Caco-2 (cell line): ENCODE measurements around the gene DDIAS. TPM values are rescaled to one million over a fixed set of nuclear protein-coding genes. Genes with fewer than 3 reads are reported as not detected.
A peak's percentile ranks its signal among the peaks of the same experiment; 100 is the strongest.
"Not testable (repeated sequence)": the region's sequence is repeated elsewhere in the genome, so short reads cannot be mapped to it uniquely, and the experiment has no call there.

ENCODE experiments used
- Bru-seq: library from RNA; stranded (reverse); fragments of 400-500 nt; gene quantifications from one replicate; lab custom pipeline; 2021; lab: Mats Ljungman, UMichigan
- BruChase-seq, 2 experiments: library from RNA; stranded (reverse); fragments of 400-500 nt; gene quantifications; one replicate each; lab custom pipeline; 2021; lab: Mats Ljungman, UMichigan
- BruUV-seq: library from RNA; stranded (reverse); fragments of 400-500 nt; replicated peaks from 2 replicates; lab custom pipeline; 2021; lab: Mats Ljungman, UMichigan
- CTCF ChIA-PET: fragments of 300-600 bp; sonication (Branson Sonifier 250); formaldehyde crosslinking; loops from one replicate; lab custom pipeline; 2022; ENCODE audit warnings: antibody characterized with exemption; lab: Charles Lee
- POLR2A ChIA-PET: fragments of 300-600 bp; sonication (Branson Sonifier 250); formaldehyde crosslinking; loops from one replicate; lab custom pipeline; 2022; ENCODE audit warnings: antibody characterized with exemption; lab: Charles Lee
- DNase-seq, 2 experiments: peaks; one replicate each; pipeline versions ENCODE4 v3.0.0 to v3.0.0-alpha.2; 2020 to 2022
- H3K27me3 ChIP-seq: replicated peaks from 2 replicates; pipeline ENCODE4 v1.6.0; 2011; ENCODE audit warnings: low read length; ENCODE audit not compliant: control insufficient read depth, insufficient read depth
- H3K36me3 ChIP-seq: 2 replicates; pipeline ENCODE4 v1.5.1; 2011; ENCODE audit warnings: low read length; ENCODE audit not compliant: control insufficient read depth, insufficient read depth
- H3K4me1 ChIP-seq: fragments of 250-450 bp; sonication (Bioruptor Pico); 2 replicates; pipeline ENCODE4 v1.5.1; 2020; ENCODE audit warnings: mild to moderate bottlenecking
- H3K4me3 ChIP-seq: 2 replicates; pipeline ENCODE4 v1.5.1; 2011; ENCODE audit warnings: low read depth, mild to moderate bottlenecking, control low read depth, low read length
- H3K9me3 ChIP-seq: fragments of 250-450 bp; sonication (Bioruptor Pico); 2 replicates; pipeline ENCODE4 v1.5.1; 2020; ENCODE audit warnings: mild to moderate bottlenecking, moderate library complexity
- H3K27ac Mint-ChIP-seq: one replicate; pipeline ENCODE4 v1.8.0; 2022; ENCODE audit warnings: mixed read lengths; ENCODE audit not compliant: unreplicated experiment
- H3K27me3 Mint-ChIP-seq: one replicate; pipeline ENCODE4 v1.8.0; 2022; ENCODE audit warnings: mixed read lengths; ENCODE audit not compliant: insufficient read depth, unreplicated experiment
- H3K36me3 Mint-ChIP-seq: one replicate; pipeline ENCODE4 v1.8.0; 2022; ENCODE audit warnings: mild to moderate bottlenecking, mixed read lengths; ENCODE audit not compliant: insufficient read depth, unreplicated experiment
- H3K4me1 Mint-ChIP-seq: one replicate; pipeline ENCODE4 v1.8.0; 2022; ENCODE audit warnings: low read depth, mixed read lengths; ENCODE audit not compliant: unreplicated experiment
- H3K4me3 Mint-ChIP-seq: one replicate; pipeline ENCODE4 v1.8.0; 2022; ENCODE audit warnings: mild to moderate bottlenecking, moderate library complexity, mixed read lengths; ENCODE audit not compliant: unreplicated experiment
- H3K9me3 Mint-ChIP-seq: one replicate; pipeline ENCODE4 v1.8.0; 2022; ENCODE audit warnings: mixed read lengths; ENCODE audit not compliant: unreplicated experiment
- CTCF ChIP-seq, 2 experiments: fragments of 200-600 bp in 1 of 2; IDR thresholded peaks; 1 replicate in 1 of 2; 2 replicates in 1 of 2; pipeline versions ENCODE4 v1.5.1 to v1.8.0; 2011 to 2022; ENCODE audit warnings: antibody characterized with exemption in 1 of 2, control low read depth in 1 of 2, inconsistent platforms in 1 of 2, low read depth in 1 of 2, low read length in 1 of 2, mild to moderate bottlenecking in 1 of 2, moderate library complexity in 1 of 2; ENCODE audit not compliant: insufficient read depth in 1 of 2, severe bottlenecking in 1 of 2, unreplicated experiment in 1 of 2
- intact Hi-C: fragments of 100-400 bp; cut with micrococcal nuclease; formaldehyde crosslinking; loops from one replicate; pipeline ENCODE4 v1.10.0; 2022; ENCODE audit not compliant: unreplicated experiment
- long read RNA-seq: library from polyadenylated mRNA; stranded (forward); transcript quantifications from one replicate; pipeline ENCODE4 v2.0.0, GENCODE V29; 2022
- total RNA-seq: library from RNA; stranded (reverse); gene quantifications from 2 replicates; pipeline ENCODE4 v1.2.3, GENCODE V29; 2022

Gene DDIAS
- 20.1 and 22.0 TPM in 2 replicates for total RNA-seq
- percentile 69 among the genes with signal in this experiment for Bru-seq, nascent RNA
- percentile 75 among the genes with signal in this experiment for BruChase-seq, experiment 1, labeled RNA remaining after a 2-hour chase
- BruChase-seq, experiment 2, labeled RNA remaining after a 6-hour chase: percentile 63 among the genes with signal in this experiment
- long read RNA-seq, transcript DDIAS-202 (5 exons, 607 nt): minor isoform, 12 of 67 reads
- long read RNA-seq, transcript DDIAS-211 (6 exons, 3,533 nt): major isoform, 32 of 67 reads
- long read RNA-seq, partial matches to known transcripts: 1 of 67 reads
- long read RNA-seq, other reads (novel, unspliced or antisense): 17 of 67 reads

DNA sequence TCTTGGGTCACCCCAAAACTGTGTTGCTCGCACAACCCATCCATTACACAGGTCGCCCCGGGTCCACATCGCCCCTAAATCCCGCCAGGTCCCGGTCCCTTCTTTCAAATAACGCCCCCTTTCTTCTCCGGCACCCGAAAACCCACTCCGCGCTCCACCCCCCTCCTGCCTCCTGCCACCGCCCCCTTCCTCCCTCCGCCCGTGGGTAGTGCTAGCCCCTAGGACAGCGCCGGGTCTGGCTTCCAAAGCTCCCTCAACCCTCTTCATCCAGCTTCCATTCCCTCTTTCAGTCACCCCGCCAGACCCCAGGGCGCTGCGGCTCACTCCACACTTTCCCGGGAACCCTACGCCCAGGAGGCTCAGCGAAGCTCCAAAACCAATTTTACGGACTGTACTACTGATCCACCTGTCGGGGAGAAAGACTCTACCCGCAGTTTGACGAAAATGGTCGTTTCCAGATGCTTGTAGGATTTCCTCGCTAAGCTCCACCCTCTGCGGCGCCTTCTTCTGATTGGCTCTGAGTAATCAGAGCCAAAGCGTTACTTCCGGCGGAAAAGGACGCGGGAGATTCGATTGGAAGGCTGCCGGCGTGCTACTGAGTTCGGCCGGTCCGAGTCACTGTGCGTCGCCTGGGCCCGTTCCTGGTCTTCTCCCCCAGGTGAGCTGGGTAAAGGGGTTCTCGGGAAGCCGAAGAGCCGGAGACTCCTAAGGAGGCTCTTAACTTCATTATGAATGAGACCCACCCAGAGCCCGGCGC, at the start of gene DDIAS:
TSS of gene DDIAS (plus strand) at position 572 of the 757 bp plus-strand sequence. CDS start 13,003 bp downstream, outside the sequence.
- H3K9me3 Mint-ChIP-seq: no peaks in the 10 kb centered on the region
- intact Hi-C loops: loop anchor here (1.0 to 2.0 kb wide), 4 partner anchors 170 to 823 kb away; partner anchors contain the start of genes ANKRD42 and RAB30

DNA sequence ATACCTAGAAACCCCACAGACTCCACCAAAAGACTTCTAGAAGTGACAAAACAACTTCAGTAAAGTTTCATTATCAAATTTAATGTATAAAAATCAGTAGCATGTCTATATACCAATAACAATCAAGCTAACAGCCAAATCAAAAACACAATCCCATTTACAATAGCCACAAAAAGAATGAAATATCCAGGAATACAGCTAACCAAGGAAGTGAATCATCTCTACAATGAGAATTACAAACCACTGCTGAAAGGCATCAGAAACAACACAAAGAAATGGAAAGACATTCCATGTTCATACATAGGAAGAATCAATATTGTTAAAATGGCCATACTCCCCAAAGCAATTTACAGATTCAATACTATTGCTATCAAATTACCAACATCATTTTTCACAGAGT, 47.3 kb upstream of the DDIAS start:
- no peak overlapping the region for H3K27ac Mint-ChIP-seq
- POLR2A ChIA-PET: no interaction called here
- H3K27me3 ChIP-seq: no peaks in the 10 kb centered on the region
- H3K9me3 Mint-ChIP-seq: no peaks in the 10 kb centered on the region
- intact Hi-C loops: no loop called here
- H3K4me1 Mint-ChIP-seq: peaks cover 5% of the 10 kb centered on the region
- H3K36me3 ChIP-seq: no peaks in the 10 kb centered on the region; the same call in 1 of the 2 replicates
- H3K9me3 ChIP-seq: no peaks in the 10 kb centered on the region
- H3K27me3 Mint-ChIP-seq: no peaks in the 10 kb centered on the region
- H3K4me1 ChIP-seq: peaks cover 10% of the 10 kb centered on the region
- TF ChIP-seq CTCF (IDR thresholded peaks at IDR 0.05; ENCODE audit: insufficient read depth in 1 of 2, low read depth in 1 of 2, low read length in 1 of 2, severe bottlenecking in 1 of 2, unreplicated experiment in 1 of 2): no peak
- no peak for DNase-seq
- no peaks in the 10 kb centered on the region for H3K36me3 Mint-ChIP-seq
- CTCF ChIA-PET: no interaction called here
- H3K4me3 Mint-ChIP-seq: no peak overlapping the region
- no TSS peak for BruUV-seq
- no peak overlapping the region for H3K4me3 ChIP-seq

More for the DNA sequence above, at the start of gene DDIAS:
- peak within 1 kb of the TSS; percentile 95 for H3K27ac Mint-ChIP-seq
- peaks cover 34% of the 10 kb centered on the region for H3K4me1 Mint-ChIP-seq
- H3K27me3 Mint-ChIP-seq: no peaks in the 10 kb centered on the region
- Histone ChIP-seq H3K4me3 (peak within 1 kb of the TSS; percentile 63), H3K36me3 (no peaks in the 10 kb centered on the region), H3K9me3 (no peaks in the 10 kb centered on the region), H3K4me1 (peaks cover 4% of the 10 kb centered on the region; the same call in 1 of the 2 replicates), H3K27me3 (no peaks in the 10 kb centered on the region)
- peak within 1 kb of the TSS; percentile 93 for H3K4me3 Mint-ChIP-seq
- no peak for TF ChIP-seq CTCF (IDR thresholded peaks at IDR 0.05; ENCODE audit: insufficient read depth in 1 of 2, low read depth in 1 of 2, low read length in 1 of 2, severe bottlenecking in 1 of 2, unreplicated experiment in 1 of 2)
- peaks cover 23% of the 10 kb centered on the region for H3K36me3 Mint-ChIP-seq
- POLR2A ChIA-PET: interaction anchor here (0.5 to 2.5 kb wide), 18 partner anchors 9 to 385 kb away, joined by 3 to 34 read pairs (median 5); partner anchors contain the start of genes ANKRD42, CCDC90B, PCF11 and RAB30
- CTCF ChIA-PET: interaction anchor here (0.5 to 3.6 kb wide), 16 partner anchors 26 to 385 kb away, joined by 3 to 68 read pairs (median 8); partner anchors contain the start of genes CCDC90B, PCF11 and RAB30
- no TSS peak for BruUV-seq
- DNase-seq: peak; percentile 98 to 99

DNA sequence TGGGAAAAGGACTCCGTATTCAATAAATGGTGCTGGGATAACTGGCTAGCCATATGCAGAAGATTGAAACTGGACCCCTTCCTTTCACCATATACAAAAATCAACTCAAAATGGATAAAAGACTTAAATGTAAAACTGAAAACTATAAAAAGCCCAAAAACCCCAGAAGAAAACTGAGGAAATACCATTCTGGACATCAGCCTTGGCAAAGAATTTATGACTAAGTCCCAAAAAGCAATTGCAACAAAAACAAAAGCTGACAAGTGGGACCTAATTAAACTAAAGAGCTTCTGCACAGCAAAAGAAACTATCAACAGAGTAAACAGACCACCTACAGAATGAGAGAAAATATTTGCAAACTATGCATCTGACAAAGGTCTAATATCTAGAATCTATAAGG, 46.6 kb upstream of the DDIAS start:
- BruUV-seq, H3K27me3 Mint-ChIP-seq, H3K4me3 Mint-ChIP-seq, H3K9me3 Mint-ChIP-seq, H3K9me3 ChIP-seq, H3K4me1 ChIP-seq, H3K4me1 Mint-ChIP-seq, CTCF ChIA-PET, H3K36me3 Mint-ChIP-seq, H3K4me3 ChIP-seq, H3K36me3 ChIP-seq, intact Hi-C loops, H3K27ac Mint-ChIP-seq, H3K27me3 ChIP-seq, DNase-seq, POLR2A ChIA-PET: not testable (repeated sequence)
